NCI-H1048 (cell line): ENCODE data around the gene MUTYH.
"Not testable (repeated sequence)": the region's sequence is repeated elsewhere in the genome, so short reads cannot be mapped to it uniquely, and the experiment has no call there.

Experiments used
- DNase-seq: peaks from one replicate; lab custom pipeline; 2025; lab: John Stamatoyannopoulos, UW

MUTYH gene

GRCh38 chr1:45339789-45340558 lies at the start of gene MUTYH, which contains the start of gene TOE1:
Gene MUTYH, minus strand, starts transcription at chr1:45340440. Its CDS starts 5,935 bp downstream, at chr1:45334505.
Gene TOE1, plus strand, starts transcription at chr1:45340170. Its CDS starts 83 bp downstream, at chr1:45340253.
- peak; percentile 84 for DNase-seq

- DNase-seq = no peak
Measured at GRCh38 chr1:45386219-45386618, 46.0 kb upstream of the MUTYH start.

- DNase-seq = no peak
Measured at GRCh38 chr1:45385302-45385701, 45.1 kb upstream of the MUTYH start.

GRCh38 chr1:45384213-45384612 lies 44.0 kb upstream of the MUTYH start:
- not testable (repeated sequence) for DNase-seq

- DNase-seq = no peak
Measured at GRCh38 chr1:45383191-45383590, 43.0 kb upstream of the MUTYH start.

- no peak for DNase-seq
Measured at GRCh38 chr1:45381243-45381642, 41.0 kb upstream of the MUTYH start.

- DNase-seq = no peak
Measured at GRCh38 chr1:45380730-45381129, 40.5 kb upstream of the MUTYH start.

- no peak for DNase-seq
Measured at GRCh38 chr1:45380125-45380524, 39.9 kb upstream of the MUTYH start.

GRCh38 chr1:45379524-45379923 lies 39.3 kb upstream of the MUTYH start:
- DNase-seq = no peak

GRCh38 chr1:45378184-45378583 lies 37.9 kb upstream of the MUTYH start:
- DNase-seq = no peak

- no peak for DNase-seq
Measured at GRCh38 chr1:45375104-45376090, 35.2 kb upstream of the MUTYH start.

GRCh38 chr1:45373573-45373972 lies 33.3 kb upstream of the MUTYH start:
- no peak for DNase-seq

- DNase-seq = no peak
Measured at GRCh38 chr1:45370575-45370974, 30.3 kb upstream of the MUTYH start.

GRCh38 chr1:45365051-45365450 lies 24.8 kb upstream of the MUTYH start:
- DNase-seq = no peak

- no peak for DNase-seq
Measured at GRCh38 chr1:45364294-45364693, 24.1 kb upstream of the MUTYH start.

GRCh38 chr1:45360981-45361380 lies 20.7 kb upstream of the MUTYH start:
- DNase-seq = not testable (repeated sequence)

GRCh38 chr1:45359882-45360513 lies 19.8 kb upstream of the MUTYH start:
- DNase-seq = peak; percentile 29

- DNase-seq = no peak
Measured at GRCh38 chr1:45356186-45356585, 15.9 kb upstream of the MUTYH start.

GRCh38 chr1:45355683-45356082 lies 15.4 kb upstream of the MUTYH start:
- no peak for DNase-seq

GRCh38 chr1:45354838-45355237 lies 14.6 kb upstream of the MUTYH start:
- no peak for DNase-seq

- no peak for DNase-seq
Measured at GRCh38 chr1:45353685-45354084, 13.4 kb upstream of the MUTYH start.

- no peak for DNase-seq
Measured at GRCh38 chr1:45351508-45351907, 11.3 kb upstream of the MUTYH start.
